Fibroblast of skin of right quadriceps (primary cell): ENCODE measurements around the gene RBM26.

Source experiments
- DNase-seq: peaks from one replicate; pipeline ENCODE4 v3.0.0-alpha.2; 2013

RBM26 gene

DNA sequence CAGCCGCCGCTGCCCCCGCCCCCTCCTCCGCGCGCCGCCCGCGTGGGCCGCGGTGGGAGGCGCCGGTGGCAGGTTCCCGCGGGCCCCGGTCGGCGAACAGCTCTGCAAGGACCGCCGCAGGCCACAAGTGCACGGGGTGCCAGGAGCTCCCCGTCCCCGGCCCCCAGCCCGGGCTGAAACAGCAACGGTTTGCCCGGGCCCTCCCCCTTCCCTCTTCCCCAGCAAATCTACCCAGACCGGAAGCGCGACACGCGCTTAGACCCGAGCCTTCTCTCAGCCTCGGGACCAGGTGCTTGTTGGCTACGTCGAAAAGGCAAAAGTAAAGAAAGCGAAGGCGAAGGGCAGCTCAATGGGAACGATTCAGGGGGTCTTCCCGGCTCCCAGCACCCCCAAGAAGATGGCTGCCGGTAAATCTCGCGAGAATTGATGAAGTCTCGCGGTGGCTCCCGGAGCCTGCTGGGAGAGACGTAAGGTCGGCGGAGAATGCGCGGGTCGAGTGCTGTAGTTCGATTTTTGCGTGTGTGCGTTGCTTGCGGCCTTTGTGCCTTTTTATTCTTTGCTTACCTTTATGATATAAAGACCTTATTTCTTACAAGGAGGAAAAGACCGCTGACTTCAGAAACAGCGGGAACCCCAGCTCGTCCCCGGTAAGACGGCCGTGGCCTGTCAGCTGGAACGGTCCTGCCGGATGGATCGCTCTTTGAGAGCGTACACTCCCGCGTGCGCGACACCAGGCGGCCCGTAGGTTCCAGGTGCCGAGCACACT lies at the start of gene RBM26:
RBM26 (minus strand) TSS at position 425 of the 766 bp plus-strand sequence. CDS start 481 bp downstream, outside the sequence.
- peak; percentile 95 for DNase-seq

GRCh38 chr13:79455331-79455730 lies 49.3 kb upstream of the RBM26 start:
- peak; percentile 24 for DNase-seq

GRCh38 chr13:79452239-79452913 lies 46.3 kb upstream of the RBM26 start:
- no peak for DNase-seq

GRCh38 chr13:79451500-79451962 lies 45.5 kb upstream of the RBM26 start:
- DNase-seq = peak; percentile 94

GRCh38 chr13:79450110-79450509 lies 44.1 kb upstream of the RBM26 start:
- no peak for DNase-seq

DNA sequence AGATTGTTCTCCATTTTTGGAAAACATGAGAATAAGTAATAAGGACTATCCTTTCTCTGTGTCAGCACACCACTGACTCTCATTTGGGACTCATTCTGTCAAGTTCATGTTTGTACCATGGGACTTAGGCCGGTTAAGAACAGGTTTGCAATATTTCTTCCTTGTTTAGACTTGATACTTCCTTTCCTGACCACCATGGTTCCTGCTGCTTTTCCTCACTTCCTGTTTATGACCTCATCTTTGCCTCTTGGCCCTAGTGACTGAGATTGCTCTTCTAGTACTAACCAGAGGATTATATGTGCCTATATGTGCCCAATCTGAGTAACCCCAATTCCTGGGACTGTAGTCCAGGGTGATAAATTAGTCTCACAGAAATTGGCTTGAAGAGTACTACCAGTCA lies 42.4 kb upstream of the RBM26 start:
- DNase-seq = no peak

GRCh38 chr13:79447741-79448140 lies 41.7 kb upstream of the RBM26 start:
- no peak for DNase-seq

DNA sequence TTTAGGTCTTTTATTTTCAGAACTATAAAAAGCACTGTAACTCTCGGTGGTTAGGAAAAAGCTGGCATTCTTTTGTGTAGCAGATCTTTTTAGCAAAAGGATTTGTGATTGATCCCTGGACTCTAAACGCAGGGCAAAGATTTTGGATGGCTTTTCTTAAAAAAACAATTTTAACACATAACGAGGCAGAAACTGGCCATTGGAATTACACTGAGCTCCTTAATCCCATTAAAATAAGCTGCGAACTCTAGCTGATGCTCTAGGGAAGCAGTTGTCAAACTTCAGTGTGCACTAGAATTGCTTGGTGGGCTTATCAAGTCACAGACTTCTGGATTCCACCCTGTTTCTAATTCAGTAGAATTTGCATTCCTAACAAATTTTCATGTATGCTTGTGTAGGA lies 41.1 kb upstream of the RBM26 start:
- no peak for DNase-seq

GRCh38 chr13:79445968-79446645 lies 40.1 kb upstream of the RBM26 start:
- no peak for DNase-seq

GRCh38 chr13:79442706-79443105 lies 36.7 kb upstream of the RBM26 start:
- no peak for DNase-seq

GRCh38 chr13:79442221-79442620 lies 36.2 kb upstream of the RBM26 start:
- peak; percentile 37 for DNase-seq

DNA sequence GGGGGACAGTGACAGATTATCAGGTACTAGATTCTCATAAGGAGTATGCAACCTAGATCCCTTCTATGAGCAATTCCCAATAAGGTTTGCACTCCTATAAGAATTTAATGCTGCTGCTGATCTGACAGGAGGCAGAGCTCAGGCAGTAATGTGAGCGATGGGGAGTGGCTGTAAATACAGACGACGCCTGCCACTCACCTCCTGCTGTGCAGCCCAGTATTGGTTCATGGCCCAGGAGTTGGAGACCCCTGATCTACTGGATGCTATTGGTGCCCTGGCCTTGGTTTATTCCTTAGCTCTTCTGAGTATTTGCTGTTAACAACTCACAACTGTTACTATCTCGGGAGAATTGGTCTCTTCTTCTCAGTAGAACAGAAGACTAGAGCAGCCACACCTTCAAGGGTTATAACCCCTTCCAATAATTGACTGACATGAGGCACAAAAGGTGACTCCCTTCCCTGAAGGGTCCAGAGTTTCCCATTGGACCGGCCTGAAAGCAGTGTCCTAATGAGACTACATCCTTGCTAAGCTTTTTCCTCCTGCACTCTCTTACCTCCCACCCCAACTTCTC lies 35.0 kb upstream of the RBM26 start:
- no peak for DNase-seq

DNA sequence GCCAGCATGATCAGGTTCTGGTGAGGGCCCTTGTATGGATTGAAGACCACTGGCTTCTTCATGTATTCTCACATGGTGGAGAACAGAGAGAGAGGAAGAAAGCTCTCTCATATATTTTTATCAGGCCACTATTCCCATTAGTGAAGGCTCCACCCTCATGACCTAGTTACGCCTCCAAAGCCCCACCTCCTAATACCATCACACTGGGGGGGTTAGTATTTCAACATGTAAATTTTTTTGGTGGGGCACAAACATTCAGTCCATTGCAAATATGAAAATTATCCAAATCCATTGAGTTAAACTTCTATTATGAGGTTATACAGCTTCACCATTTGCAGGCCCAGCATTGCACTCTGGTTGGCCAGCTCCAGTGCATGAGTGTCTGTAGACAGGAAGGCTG lies 33.2 kb upstream of the RBM26 start:
- no peak for DNase-seq

- peak; percentile 85 for DNase-seq
These were observed 29.5 kb upstream of the RBM26 start for GRCh38 chr13:79435561-79435990.

DNA sequence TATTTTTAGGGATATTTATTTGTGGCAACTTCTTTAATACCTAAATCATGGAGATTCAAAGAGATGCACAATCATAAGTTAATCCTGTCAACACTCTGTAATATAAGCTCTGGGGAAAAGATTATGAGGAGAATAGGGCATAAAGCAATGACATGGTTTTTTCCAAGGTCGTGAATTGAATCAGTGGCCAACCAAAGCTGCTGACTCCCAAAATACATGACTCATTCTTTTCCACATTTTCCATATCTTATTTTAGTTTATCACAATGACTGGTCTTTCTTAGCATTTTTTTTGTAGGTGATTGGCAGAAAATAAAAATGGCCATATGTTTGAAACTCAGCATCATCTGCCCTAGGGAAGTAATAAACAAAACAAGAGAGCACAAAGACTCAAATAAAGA lies 28.5 kb upstream of the RBM26 start:
- DNase-seq = peak; percentile 66

DNA sequence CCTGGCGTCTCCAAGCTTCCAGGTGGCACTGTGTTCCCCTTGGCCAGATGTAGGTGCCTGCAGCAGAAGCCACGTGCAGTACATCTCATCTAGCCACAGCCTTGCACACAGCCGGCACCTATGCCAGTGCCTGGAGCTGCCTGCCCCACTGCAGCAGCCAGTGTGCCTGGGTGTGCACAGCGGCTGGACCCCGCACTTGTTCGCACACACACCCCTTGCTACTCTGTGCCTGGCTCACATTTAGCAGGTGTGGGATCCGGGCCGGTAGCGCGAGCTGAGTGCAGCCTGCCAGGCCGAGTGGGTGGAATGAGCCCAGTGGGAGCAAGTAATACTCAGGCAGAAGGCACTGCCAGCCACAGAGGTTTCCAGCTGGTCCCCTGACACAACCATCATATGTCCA lies 26.9 kb upstream of the RBM26 start:
- DNase-seq = no peak

DNA sequence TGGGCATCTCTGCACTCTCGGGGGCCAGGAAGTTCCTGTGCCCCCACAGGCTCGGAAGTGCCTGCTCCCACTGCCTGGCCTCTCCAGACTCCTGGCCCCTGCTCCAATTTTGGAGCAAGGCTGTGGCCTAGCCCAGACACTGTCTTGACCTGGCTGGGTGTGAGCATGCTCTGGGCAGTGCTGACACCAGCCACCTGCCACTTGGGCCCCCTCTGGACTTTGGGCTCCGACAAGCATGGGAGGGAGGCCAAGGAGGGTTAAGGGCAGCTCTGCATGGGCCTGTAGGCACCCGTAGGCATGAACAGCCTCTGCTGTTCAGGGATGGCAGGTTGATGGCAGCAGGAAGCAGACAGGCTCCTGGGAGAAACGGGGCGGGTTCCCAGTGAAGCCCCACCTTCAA lies 26.0 kb upstream of the RBM26 start:
- no peak for DNase-seq

- DNase-seq = no peak
These were observed 23.3 kb upstream of the RBM26 start for GRCh38 chr13:79429309-79429708.

DNA sequence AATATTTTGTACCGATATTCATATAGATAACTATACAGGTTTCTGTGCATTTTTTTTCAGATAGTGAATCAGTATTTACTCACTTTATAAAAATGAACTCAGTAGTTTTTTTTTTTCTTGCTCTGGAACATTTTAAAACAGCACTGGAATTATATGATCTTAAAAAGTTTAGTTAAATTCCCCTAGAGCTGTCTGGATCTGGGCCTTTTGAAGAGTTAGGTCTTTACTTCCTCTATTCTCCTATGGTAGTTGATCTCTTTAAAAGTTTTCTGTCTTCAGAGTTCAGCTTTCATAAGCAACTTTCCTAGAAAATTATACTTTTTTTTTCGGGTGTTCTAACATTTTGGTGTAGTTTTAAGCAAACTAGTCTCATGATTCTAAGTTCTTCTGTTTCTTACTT lies 21.8 kb upstream of the RBM26 start:
- no peak for DNase-seq

GRCh38 chr13:79427265-79427664 lies 21.2 kb upstream of the RBM26 start:
- DNase-seq = no peak

GRCh38 chr13:79423801-79424642 lies 18.0 kb upstream of the RBM26 start:
- DNase-seq = peak; percentile 55

DNA sequence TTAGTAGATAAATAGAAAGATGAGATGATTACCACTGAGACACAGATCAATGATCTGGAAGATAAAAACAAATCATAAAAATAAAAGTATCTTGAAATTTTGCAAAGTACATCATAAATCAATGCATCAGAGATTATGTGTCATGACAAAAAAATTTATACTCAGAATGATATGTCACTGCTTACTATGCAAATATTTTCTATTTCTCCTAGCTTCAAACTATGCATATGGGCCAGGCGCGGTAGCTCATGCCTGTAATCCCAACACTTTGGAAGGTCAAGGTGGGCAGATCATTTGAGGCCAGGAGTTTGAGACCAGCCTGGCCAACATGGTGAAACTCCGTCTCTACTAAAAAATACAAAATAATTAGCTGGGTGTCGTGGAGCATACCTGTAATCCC lies 17.3 kb upstream of the RBM26 start:
- DNase-seq = no peak
